Measurements from ENCODE around the gene HEYL. TPM values are rescaled to one million over a fixed set of nuclear protein-coding genes. Genes with fewer than 3 reads are reported as not detected.

Gene HEYL
- total and polyA plus RNA-seq, 9 of the 15 experiments (the other 6 are each of a cell fraction or from before 2014, with no cell fraction given): 0.13 to 0.89 (median 0.25) TPM

DNA sequence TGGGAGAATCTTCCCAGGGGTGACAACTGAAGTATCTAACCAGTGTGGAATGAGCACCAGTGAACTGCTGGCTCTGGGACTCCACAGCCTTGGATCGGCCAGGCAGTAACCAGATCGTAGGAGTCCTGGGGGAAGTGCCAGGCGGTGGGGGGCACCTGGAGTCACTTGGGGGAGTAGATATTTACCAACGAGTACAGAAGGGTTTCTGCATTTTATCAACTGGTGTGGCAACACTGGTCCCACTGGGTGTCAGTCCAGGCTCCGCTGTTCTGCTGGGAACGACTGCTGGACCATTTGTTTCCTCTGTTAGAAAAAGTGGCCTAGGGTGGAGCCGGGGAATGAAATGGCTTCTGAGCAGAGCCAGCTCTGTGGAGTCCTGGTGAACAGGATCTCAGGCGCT lies 14.4 kb downstream of the HEYL start (continued):
- TF ChIP-seq MCM2 (IDR thresholded peaks at IDR 0.05; ENCODE audit: low read depth) (no peak), USF1 (CRISPR knock-in tag; IDR thresholded peaks at IDR 0.05) (no peak), NR4A1 (CRISPR knock-in tag; IDR thresholded peaks at IDR 0.05) (no peak), NR4A1 (tag; IDR thresholded peaks at IDR 0.05) (no peak), PHTF2 (CRISPR knock-in tag; IDR thresholded peaks at IDR 0.05) (no peak), ZNF175 (CRISPR knock-in tag; IDR thresholded peaks at IDR 0.05; ENCODE audit: low read depth) (no peak), CHD4 (IDR thresholded peaks at IDR 0.05; ENCODE audit: insufficient read depth, insufficient replicate concordance, low read depth, low read length, poor library complexity, severe bottlenecking) (no peak), GATA2 (CRISPR knock-in tag; IDR thresholded peaks at IDR 0.05) (no peak)
- TF ChIP-seq, protein P1, sequence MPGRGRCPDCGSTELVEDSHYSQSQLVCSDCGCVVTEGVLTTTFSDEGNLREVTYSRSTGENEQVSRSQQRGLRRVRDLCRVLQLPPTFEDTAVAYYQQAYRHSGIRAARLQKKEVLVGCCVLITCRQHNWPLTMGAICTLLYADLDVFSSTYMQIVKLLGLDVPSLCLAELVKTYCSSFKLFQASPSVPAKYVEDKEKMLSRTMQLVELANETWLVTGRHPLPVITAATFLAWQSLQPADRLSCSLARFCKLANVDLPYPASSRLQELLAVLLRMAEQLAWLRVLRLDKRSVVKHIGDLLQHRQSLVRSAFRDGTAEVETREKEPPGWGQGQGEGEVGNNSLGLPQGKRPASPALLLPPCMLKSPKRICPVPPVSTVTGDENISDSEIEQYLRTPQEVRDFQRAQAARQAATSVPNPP (IDR thresholded peaks at IDR 0.05; ENCODE audit: borderline replicate concordance, insufficient read depth, insufficient read length): no peak

DNA sequence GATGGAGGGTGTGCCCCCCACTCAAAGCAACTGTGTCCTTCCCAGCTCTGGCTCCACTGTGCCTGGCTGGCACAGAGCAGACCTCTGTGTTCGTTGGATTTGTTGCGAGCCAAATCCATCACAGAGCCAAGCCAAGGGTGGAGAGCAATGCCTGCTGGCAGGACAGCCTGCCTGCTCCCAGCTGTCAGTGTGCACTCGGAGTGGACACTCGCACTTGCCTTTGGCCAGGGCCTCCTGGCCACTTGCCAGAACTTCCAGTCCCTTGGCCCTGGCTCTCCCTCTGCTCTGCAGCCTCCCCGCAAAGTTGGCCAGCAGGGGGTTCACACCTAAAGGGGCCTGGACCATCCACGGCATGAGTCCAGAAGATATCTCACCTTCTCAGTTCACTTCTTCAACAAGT lies 16.4 kb downstream of the HEYL start:
- Histone ChIP-seq H3K9me1 (ENCODE audit: control insufficient read depth, insufficient read depth, low read length) (peaks cover 5% of the 10 kb centered on the region), H3K79me2 (ENCODE audit: control insufficient read depth, insufficient read depth, low read length) (no peaks in the 10 kb centered on the region), H3K4me2 (ENCODE audit: insufficient read depth, low read length) (no peak overlapping the region), H3K9ac (ENCODE audit: insufficient read depth in 1 of 2, low read depth in 2 of 2, low read length in 2 of 2) (no peak overlapping the region), H3K4me3 (no peak overlapping the region), H3K4me1 (replicated peaks in 1 of 2; ENCODE audit: control insufficient read depth in 2 of 2, insufficient read depth in 2 of 2, low read length in 2 of 2) (peaks cover 0 to 6% of the 10 kb centered on the region in 2 experiments; a peak in 1 of 5 replicates), H3K27me3 (ENCODE audit: control insufficient read depth in 2 of 2, insufficient read depth in 2 of 2, low read length in 2 of 2) (peaks cover 44 to 76% of the 10 kb centered on the region in 2 experiments), H3K9me3 (replicated peaks; ENCODE audit: control insufficient read depth, insufficient read depth, low read depth, low read length) (no peaks in the 10 kb centered on the region), H2AFZ (ENCODE audit: low read depth, low read length) (no peak overlapping the region), H3K27ac (ENCODE audit: extremely low read depth, low read depth, low read length) (no peak overlapping the region), H3K36me3 (ENCODE audit: control insufficient read depth, insufficient read depth, low read length) (no peaks in the 10 kb centered on the region), H4K20me1 (replicated peaks; ENCODE audit: control insufficient read depth, insufficient read depth, low read length) (peaks cover 11% of the 10 kb centered on the region)
- no TSS peak for BruUV-seq (replicated peaks)
- in situ Hi-C loops (cut with MboI): no loop called here
- peak in 1 of 4 experiments; percentile 17 for DNase-seq (ENCODE audit: extremely low read depth in 1 of 4, low spot score in 3 of 4)
- WGBS (ENCODE audit: insufficient coverage, low coverage, missing lambda C conversion rate): 6% methylated on average over 6 of the region's 6 CpGs
- intact Hi-C loops (cut with micrococcal nuclease): no loop called here
- POLR2A ChIA-PET: interaction anchor here (0.7 kb wide), 1 partner anchor 129 kb away, joined by 3 read pairs; no protein-coding TSS in a partner anchor
- peak; percentile 36 for ATAC-seq
- FAIRE-seq: no peak
- CTCF ChIA-PET (ENCODE audit: low intra/inter-chr PET ratio): no interaction called here
- TF ChIP-seq ETV1 (tag; conservative IDR thresholded peaks at IDR 0.05; ENCODE audit: low read depth): no peak
- no peak for TF ChIP-seq SNRNP70 (optimal IDR thresholded peaks at IDR 0.05; ENCODE audit: low read depth, low read length)
- TF ChIP-seq HEY1 (CRISPR knock-in tag; IDR thresholded peaks at IDR 0.05; ENCODE audit: borderline replicate concordance): no peak
- TF ChIP-seq, protein P2, sequence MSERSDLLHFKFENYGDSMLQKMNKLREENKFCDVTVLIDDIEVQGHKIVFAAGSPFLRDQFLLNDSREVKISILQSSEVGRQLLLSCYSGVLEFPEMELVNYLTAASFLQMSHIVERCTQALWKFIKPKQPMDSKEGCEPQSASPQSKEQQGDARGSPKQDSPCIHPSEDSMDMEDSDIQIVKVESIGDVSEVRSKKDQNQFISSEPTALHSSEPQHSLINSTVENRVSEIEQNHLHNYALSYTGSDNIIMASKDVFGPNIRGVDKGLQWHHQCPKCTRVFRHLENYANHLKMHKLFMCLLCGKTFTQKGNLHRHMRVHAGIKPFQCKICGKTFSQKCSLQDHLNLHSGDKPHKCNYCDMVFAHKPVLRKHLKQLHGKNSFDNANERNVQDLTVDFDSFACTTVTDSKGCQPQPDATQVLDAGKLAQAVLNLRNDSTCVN (CRISPR knock-in tag; IDR thresholded peaks at IDR 0.05): no peak
- TF ChIP-seq ZNF282 (CRISPR knock-in tag; IDR thresholded peaks at IDR 0.05): no peak
- no peak for TF ChIP-seq SRSF3 (IDR thresholded peaks at IDR 0.05; ENCODE audit: insufficient read depth, low read length)
- peak; percentile 92 for TF ChIP-seq NFIC (IDR thresholded peaks at IDR 0.05)
- 0 out of 6 replicates have a peak, but pooled peaks of 1 of the 3 experiments have one; percentile 13 for TF ChIP-seq CTCF (IDR thresholded peaks at IDR 0.05 in 2 of 3, conservative IDR thresholded peaks at IDR 0.05 in 1 of 3; ENCODE audit: insufficient read depth in 2 of 3, low read depth in 1 of 3, low read length in 3 of 3)
- TF ChIP-seq IFI16 (CRISPR knock-in tag; IDR thresholded peaks at IDR 0.05): no peak

All from K562 (cell line).